ENCODE data around the gene ADA.

ADA gene

GRCh38 chr20:44643596-44644229 is 7.8 kb downstream of the ADA start:
- Histone ChIP-seq H3K27ac (replicated peaks) (peak overlapping the region; percentile 88), H3K27me3 (ENCODE audit: insufficient read depth, poor library complexity, severe bottlenecking) (no peaks in the 10 kb centered on the region), H3K4me3 (replicated peaks; ENCODE audit: insufficient read depth, low read length) (no peak overlapping the region)
- no peak for TF ChIP-seq CTCF (IDR thresholded peaks at IDR 0.05; ENCODE audit: insufficient read depth, low read length)
- no peak for TF ChIP-seq POLR2AphosphoS5 (IDR thresholded peaks at IDR 0.05; ENCODE audit: low read depth)
- no peak for TF ChIP-seq SPI1 (IDR thresholded peaks at IDR 0.05; ENCODE audit: borderline replicate concordance, low read depth)
- no peak for TF ChIP-seq REST (IDR thresholded peaks at IDR 0.05; ENCODE audit: insufficient replicate concordance, low read depth)
- TF ChIP-seq GABPA (IDR thresholded peaks at IDR 0.05; ENCODE audit: low read depth): no peak
- peak in 1 of 2 experiments; percentile 48 for DNase-seq (ENCODE audit: low read depth in 1 of 2, low spot score in 1 of 2)

DNA sequence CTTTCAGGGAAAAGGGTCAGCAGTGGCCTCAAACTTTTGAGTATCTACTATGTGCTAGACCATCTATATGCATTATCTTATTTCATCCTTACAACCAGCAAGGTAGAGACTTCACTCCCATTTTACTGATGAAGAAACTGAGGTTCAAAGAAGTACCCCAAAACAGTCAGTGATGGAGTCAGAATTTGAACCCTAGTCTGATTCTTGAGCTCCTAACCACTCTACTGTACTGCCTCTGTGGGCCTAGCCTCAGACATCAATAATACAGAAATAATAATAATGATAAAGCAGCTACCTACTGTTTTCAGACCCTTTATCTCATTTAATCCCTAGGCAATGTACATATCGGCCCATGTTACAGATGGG is 8.4 kb downstream of the ADA start:
- Histone ChIP-seq H3K27me3 (ENCODE audit: insufficient read depth, poor library complexity, severe bottlenecking) (no peaks in the 10 kb centered on the region), H3K4me3 (replicated peaks; ENCODE audit: insufficient read depth, low read length) (no peak overlapping the region), H3K27ac (replicated peaks) (peak overlapping the region; percentile 88)
- no peak for DNase-seq (ENCODE audit: low read depth in 1 of 2, low spot score in 1 of 2)
- TF ChIP-seq POLR2AphosphoS5 (IDR thresholded peaks at IDR 0.05; ENCODE audit: low read depth): no peak
- TF ChIP-seq GABPA (IDR thresholded peaks at IDR 0.05; ENCODE audit: low read depth): no peak
- TF ChIP-seq CTCF (IDR thresholded peaks at IDR 0.05; ENCODE audit: insufficient read depth, low read length): no peak

DNA sequence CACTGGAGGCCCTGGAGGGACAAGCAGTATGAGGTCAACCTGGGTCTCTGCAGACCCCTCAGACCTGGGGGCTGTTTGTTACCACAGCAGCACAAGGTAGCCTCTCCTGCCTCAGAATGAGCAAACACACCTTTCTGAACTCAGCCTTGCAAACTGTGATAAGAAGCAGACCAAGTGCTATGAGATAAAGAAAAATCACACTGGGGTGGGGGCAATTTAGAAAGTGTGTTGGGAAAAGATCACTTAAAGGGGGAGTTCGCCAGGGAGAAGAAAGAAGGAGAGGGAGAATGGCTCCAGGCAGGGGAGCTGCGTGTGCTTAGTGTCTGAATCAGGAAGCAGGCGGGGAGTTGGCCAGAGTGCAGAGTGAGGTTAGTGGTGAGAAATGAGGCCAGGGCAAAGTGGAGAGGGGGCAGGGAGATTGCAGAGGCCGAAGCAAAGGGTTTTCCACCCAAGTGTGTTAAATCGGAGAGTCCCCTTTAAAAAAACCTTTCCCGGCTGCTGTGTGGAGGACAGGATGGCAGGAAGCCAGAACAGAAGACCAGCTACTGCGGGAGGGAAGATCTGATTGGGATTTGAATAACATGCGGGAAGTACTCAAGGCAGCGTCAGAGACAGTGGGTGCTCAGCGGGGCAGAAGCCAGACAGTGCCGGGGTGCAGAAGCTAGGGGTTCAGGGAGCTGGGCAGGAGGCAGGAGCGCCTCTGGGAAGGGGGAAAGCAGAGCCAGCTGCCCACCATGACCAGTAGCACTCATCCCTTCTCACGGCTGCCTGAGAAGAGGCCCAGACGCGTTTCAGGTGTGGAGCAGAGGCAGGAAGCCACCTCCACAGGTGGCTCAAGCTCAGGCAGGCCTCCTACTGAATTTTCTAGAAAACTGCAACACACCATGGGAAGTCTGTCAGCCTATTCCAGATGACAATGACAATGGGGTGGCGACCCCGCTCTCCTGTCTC is 9.0 kb downstream of the ADA start:
- H3K27me3 ChIP-seq (ENCODE audit: insufficient read depth, poor library complexity, severe bottlenecking): no peaks in the 10 kb centered on the region
- DNase-seq (ENCODE audit: low read depth in 1 of 2, low spot score in 1 of 2): peak in 1 of 2 experiments; percentile 82
- no peak overlapping the region for H3K4me3 ChIP-seq (replicated peaks; ENCODE audit: insufficient read depth, low read length)
- H3K27ac ChIP-seq (replicated peaks): peak overlapping the region; percentile 88
- TF ChIP-seq POLR2AphosphoS5 (IDR thresholded peaks at IDR 0.05; ENCODE audit: low read depth): peak; percentile 66; the same call in 1 of the 2 replicates
- no peak for TF ChIP-seq CTCF (IDR thresholded peaks at IDR 0.05; ENCODE audit: insufficient read depth, low read length)
- TF ChIP-seq REST (IDR thresholded peaks at IDR 0.05; ENCODE audit: insufficient replicate concordance, low read depth): peak; percentile 24
